ENCODE data around the gene LGI1.

The LGI1 gene

GRCh38 chr10:93755443-93756116 is 2.2 kb upstream of the LGI1 start:
- DNase-seq: no peak

- no peak for DNase-seq
These were observed 1.6 kb upstream of the LGI1 start for GRCh38 chr10:93756118-93756517.

- no peak for DNase-seq
These were observed 600 bp upstream of the LGI1 start for GRCh38 chr10:93757136-93757535.

GRCh38 chr10:93758508-93758885 is 761 bp downstream of the LGI1 start:
- no peak for DNase-seq

GRCh38 chr10:93758891-93759410 is 1.2 kb downstream of the LGI1 start:
- DNase-seq: no peak

GRCh38 chr10:93760490-93760889 is 2.8 kb downstream of the LGI1 start:
- DNase-seq: no peak

- no peak for DNase-seq
These were observed 5.2 kb downstream of the LGI1 start for GRCh38 chr10:93762979-93763391.

GRCh38 chr10:93766918-93767317 is 9.2 kb downstream of the LGI1 start:
- no peak for DNase-seq

GRCh38 chr10:93767724-93768399 is 10.1 kb downstream of the LGI1 start:
- DNase-seq: no peak

GRCh38 chr10:93768892-93769291 is 11.2 kb downstream of the LGI1 start:
- no peak for DNase-seq

GRCh38 chr10:93771354-93771753 is 13.6 kb downstream of the LGI1 start:
- no peak for DNase-seq

- no peak for DNase-seq
These were observed 15.4 kb downstream of the LGI1 start for GRCh38 chr10:93773120-93773519.

GRCh38 chr10:93773705-93774104 is 16.0 kb downstream of the LGI1 start:
- no peak for DNase-seq

- no peak for DNase-seq
These were observed 17.6 kb downstream of the LGI1 start for GRCh38 chr10:93775356-93775755.

- no peak for DNase-seq
These were observed 19.4 kb downstream of the LGI1 start for GRCh38 chr10:93777092-93777491.

GRCh38 chr10:93784059-93784458 is 26.3 kb downstream of the LGI1 start:
- DNase-seq: no peak

GRCh38 chr10:93788413-93789208 is 30.9 kb downstream of the LGI1 start:
- DNase-seq: no peak

GRCh38 chr10:93790439-93790838 is 32.7 kb downstream of the LGI1 start:
- no peak for DNase-seq

- no peak for DNase-seq
These were observed 38.4 kb downstream of the LGI1 start for GRCh38 chr10:93796167-93796566.

- no peak for DNase-seq
These were observed 40.1 kb downstream of the LGI1 start for GRCh38 chr10:93797825-93798224.

GRCh38 chr10:93799155-93799708 is 41.5 kb downstream of the LGI1 start:
- DNase-seq: no peak

GRCh38 chr10:93804200-93804599 is 46.5 kb downstream of the LGI1 start:
- no peak for DNase-seq

GRCh38 chr10:93806903-93807302 is 49.2 kb downstream of the LGI1 start:
- no peak for DNase-seq
